Stimulated activated CD4-positive, alpha-beta T cell treated with anti-CD3 and anti-CD28 coated beads, TNF-alpha, amount 100 ng/mL, for 48 hours (primary cell): Measurements from ENCODE around the gene USP36.

ENCODE experiments used
- DNase-seq, 3 donors: peaks; one replicate each; pipeline ENCODE4 v3.0.0-alpha.2; 2020; ENCODE audit warnings: low read depth in 3 of 3

Gene USP36

DNA sequence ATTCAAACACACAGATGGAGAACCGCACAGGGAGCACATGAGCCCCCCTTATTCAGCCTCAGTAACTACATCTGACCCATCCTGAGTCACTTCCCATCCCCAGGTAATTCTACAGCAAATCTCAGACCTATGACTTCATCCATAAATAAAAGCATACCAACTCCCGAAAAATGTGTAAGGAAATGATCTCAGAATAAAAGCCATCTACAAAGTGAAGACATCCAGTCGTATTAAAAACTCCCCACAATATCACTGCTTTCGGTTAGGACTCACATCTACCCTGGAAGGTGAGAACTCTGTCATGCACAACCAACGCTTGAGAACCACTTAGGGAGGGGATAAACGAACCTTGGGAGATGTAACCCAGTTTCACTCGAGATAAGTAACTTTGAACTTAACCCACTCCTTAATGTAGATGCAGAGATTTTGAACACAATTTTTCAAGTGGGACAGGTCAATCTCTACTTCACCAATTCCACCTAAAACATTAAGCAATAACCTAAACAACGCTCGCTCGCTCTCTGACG lies 1.3 kb downstream of the USP36 start:
- DNase-seq, result no peak

GRCh38 chr17:78838574-78839005 lies 2.0 kb downstream of the USP36 start:
- DNase-seq, result no peak

DNA sequence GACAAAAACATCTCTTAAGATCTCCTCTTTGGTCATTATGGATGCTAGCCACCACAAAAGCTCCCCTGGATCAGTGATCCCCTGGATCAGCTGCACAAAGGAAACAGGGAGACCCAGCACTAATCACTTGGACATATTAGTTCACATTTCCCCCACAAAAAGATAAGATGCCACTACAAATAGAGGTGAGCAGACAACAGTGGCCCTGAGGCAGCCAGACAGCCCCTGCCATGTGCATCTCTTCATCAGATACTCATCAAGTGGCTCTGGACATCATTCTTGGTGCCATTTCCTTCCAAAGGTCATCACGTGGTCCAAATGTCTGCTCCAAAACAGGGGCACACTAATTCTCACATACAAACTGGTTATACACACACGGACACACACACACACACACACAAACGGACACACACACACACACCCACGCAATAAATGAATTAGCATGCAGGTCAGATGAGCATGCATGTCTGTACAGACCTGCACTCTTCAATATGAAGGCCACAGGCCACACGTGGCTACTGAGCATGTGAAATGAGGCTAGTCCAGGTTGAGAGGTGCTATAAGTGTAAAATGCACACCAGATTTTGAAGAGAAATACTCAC lies 4.1 kb downstream of the USP36 start:
- DNase-seq, result no peak

GRCh38 chr17:78834571-78834970 lies 6.0 kb downstream of the USP36 start:
- DNase-seq, result no peak

GRCh38 chr17:78832541-78832810 lies 8.1 kb downstream of the USP36 start:
- DNase-seq, result no peak

- DNase-seq, result no peak
These were observed 8.7 kb downstream of the USP36 start for GRCh38 chr17:78831688-78832540.

DNA sequence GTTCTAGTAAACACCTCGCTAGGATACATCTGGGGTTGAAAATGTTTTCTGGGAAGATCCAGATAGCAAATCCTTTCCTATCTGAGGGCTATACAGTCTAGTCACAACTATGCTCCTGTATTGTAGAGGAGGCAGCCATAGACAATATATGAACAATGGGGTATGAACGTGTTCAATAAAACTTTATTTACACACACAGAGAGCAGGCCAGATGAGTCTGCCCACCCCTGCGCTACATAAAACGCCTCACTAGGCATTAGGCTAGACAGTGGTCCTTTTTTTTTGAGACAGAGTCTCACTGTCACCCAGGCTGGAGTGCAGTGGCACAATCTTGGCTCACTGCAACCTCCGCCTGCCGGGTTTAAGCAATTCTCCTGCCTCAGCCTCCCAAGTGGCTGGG lies 11.1 kb downstream of the USP36 start:
- no peak for DNase-seq

DNA sequence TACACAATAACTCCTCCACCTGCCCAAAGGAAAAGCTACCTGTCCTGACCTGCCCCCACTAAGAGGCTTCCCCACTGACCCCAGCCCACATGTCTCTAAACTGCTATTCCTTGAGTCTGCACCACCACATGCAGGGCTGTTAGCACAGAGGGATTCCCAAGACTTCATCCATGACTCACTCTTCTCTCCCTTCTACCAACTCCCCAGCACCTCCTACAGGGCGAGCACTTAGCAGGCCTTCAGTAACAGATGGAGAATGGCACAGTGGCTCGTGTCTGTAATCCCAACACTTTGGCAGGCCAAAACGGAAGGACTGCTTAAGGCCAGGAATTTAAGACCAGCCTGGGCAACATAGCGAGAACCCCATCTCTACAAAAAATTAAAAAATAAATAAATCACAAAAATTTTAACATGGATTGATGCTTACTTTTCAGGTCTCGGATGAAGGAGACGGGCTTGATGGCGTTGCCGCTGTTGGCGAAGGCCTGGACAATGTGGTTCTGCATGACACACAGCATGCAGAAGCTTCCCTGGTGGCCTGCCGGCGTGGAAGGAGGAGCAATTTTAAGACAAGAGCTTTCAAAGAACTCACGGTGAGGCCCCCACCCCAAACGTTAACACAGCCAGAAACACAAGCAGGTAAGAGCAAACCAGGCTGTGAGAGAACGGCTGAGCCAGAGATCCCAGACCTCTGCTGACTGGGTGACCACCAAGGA lies 12.0 kb downstream of the USP36 start:
- DNase-seq, result no peak

- DNase-seq, result no peak
These were observed 13.6 kb downstream of the USP36 start for GRCh38 chr17:78826836-78827509.

DNA sequence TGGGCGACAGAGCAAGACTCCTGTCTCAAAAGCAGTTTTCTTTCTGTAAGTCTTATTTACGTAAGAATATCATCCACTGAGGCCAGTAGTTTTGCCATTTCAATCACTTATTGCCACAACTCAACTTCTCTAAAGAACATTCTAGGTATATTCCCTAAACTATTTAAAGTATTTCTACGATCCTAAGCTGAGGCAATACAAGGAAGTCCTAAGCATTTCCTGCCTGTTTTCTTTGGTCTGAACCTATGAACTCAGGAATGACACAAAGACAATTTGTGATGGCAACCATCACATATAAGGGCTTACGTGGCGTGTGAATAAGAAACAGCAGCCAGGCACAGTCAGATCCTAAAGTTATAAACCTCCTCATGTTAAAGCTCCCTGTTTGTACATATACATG lies 14.2 kb downstream of the USP36 start:
- no peak for DNase-seq

- DNase-seq, result no peak
These were observed 14.9 kb downstream of the USP36 start for GRCh38 chr17:78825696-78826095.

DNA sequence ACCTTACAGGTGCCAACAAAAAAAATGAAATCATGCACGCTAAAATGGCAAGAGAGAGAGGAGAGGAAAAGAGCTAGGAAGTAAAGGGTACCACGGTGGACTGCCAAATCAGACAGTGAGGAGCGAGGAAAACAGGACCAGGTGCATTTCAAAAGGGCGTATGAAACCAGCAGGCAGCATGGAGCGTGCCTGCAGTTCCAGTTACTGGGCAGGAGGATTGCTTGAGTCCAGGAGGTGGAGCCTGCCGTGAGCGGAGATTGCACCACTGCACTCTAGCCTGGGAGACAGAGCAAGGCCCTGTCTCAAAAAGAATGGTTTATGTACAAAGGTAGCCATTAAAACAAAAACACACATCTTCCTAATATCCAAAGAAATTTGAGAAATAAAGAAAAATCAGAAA lies 16.4 kb downstream of the USP36 start:
- DNase-seq, result no peak

DNA sequence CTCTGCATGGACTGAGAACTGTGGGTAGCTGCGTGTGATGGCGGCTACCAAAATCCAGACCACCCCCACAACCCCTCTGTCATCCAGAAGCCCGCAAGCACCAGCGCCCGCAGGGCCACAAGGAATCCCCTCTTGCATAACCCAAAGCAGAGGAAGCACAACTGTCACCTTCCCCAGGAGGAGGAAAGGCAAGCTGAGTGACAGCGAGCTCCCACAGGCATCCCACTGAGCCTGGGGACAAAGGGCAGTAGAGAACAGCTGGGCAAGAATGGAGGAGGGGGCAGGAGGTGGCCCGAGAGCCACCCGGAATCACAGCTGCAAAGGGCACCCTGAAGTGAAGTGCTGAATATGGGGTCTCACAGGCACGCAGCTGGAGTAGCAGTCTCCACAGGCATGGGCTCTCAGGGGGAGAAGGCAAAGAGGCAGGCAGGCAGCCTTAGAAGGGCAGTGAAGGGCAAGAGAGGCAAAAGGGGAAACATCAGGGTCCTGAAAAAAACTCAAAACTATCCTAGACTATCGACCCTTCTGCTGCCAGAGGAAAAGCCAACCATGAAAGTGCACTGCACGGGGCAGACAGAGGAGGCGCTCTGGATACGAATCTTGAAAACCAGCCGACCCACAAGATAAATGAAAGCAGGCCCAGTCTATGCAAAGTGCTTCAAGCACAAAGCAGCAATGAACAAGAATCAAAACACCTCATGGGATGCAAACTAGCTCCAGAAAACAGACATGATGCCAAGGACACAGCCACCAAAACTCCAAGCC lies 17.1 kb downstream of the USP36 start:
- DNase-seq, result no peak

DNA sequence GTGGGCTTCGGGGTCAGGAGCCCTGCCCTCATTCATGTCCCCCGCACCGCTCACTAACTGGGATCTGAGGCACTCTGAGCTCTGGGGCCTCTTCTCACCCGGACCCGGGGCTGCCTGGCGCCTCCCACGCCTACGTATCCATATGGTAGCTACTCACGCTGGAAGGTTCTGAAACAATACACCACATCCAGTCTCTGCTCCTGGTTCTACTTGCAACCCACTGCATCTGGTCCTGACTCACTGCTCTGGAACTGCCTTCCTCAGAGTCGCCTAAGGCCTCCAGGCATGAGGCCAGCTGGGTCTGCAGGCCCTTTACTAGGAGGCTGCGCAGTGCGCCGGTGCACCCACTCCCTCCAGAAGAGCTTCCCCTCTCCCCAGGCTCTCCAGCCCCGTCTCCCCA lies 18.1 kb downstream of the USP36 start:
- DNase-seq, result no peak

DNA sequence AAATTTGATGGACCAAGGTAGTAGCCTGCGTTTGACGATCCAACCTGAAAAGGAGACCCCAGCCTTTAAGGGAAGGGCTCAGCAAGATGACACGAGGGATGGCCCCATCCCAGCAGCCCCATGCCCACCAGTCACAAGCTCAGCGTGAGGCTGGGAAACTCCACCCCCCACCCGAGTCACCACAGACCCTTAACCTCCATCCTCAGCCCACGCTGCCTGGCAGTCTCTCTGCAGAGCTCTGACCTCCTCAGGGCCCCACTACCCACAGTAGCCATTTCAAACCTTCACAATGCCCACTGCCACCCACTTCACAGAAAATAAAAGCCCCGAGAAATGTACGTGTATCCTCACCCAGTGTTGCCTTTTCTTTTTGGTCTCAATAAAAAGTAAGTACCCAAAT lies 18.7 kb downstream of the USP36 start:
- DNase-seq, result no peak

DNA sequence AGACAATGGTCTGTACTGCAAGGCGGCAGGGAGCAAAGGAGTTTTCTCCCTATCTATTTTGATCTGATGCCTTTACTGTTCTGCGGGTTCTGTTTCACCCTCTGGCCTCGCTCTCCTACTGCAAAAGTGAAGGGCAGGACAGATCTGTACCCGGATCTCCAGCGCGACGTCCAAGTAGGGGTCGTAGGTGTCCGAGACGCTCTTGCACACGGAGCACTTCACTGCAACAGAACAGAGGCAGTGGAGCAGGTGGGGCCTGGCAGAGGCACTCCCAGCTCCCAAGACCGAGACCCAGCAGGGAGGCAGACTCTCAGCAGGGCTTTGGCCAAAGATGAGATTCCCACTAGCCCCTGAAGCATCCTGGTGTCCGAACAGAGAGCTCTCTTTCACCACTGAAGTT lies 19.8 kb downstream of the USP36 start:
- no peak for DNase-seq

- no peak for DNase-seq
These were observed 20.5 kb downstream of the USP36 start for GRCh38 chr17:78819806-78820792.

GRCh38 chr17:78819402-78819801 lies 21.2 kb downstream of the USP36 start:
- DNase-seq, result no peak

- DNase-seq, result no peak
These were observed 21.7 kb downstream of the USP36 start for GRCh38 chr17:78818932-78819331.

DNA sequence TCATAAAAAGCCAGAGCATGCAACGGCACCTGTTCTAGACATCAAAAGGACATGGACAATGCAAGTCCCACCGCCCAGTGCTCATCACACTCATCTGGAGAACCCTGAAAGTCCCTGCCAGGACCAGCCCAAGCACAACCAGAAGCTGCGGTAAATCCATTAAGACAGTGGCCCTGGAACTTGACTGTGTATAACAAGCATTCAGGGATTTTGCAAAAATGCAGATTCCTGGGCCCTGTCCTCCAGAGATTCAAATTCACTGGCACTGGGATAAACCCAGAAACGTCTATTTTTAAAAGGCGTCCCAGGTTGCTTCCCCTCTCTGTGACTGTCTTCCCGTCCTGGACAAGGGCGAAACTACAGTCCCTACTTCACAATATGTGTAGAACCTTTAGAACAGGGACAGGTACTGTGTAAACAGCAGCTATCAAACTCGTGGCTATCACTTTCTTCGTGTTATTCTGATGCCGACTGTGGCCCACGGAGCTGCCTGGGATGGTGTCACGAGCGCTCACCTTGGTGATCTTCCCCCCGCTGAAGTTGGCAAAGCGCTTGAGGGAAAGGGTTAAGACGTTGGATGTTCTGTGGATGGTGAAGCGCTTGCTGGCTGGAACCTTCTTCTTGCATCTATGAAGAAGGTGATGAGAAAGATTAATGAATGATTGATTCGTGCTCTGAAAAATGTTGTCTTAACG lies 22.3 kb downstream of the USP36 start:
- DNase-seq, result no peak
